Lung (tissue), 12 donors: ENCODE results near the gene GDPD3. TPM values are rescaled to one million over a fixed set of nuclear protein-coding genes. Genes with fewer than 3 reads are reported as not detected.

Source experiments
- ATAC-seq: fragments of 200-7000 bp; cut with Tn5 transposase; one replicate; pipeline ENCODE4 v1.9.1; 2020; ENCODE audit warnings: moderate number of reproducible peaks; ENCODE audit not compliant: insufficient read depth, low FRiP score
- DNase-seq, 3 donors: peaks; one replicate each; pipeline ENCODE4 v3.0.0-alpha.2; 2013 to 2017
- H3K27ac ChIP-seq, 2 donors: one replicate each; pipeline ENCODE4 v1.5.1; 2013; ENCODE audit warnings: mild to moderate bottlenecking in 2 of 2, moderate library complexity in 2 of 2, control low read depth in 1 of 2, inconsistent platforms in 1 of 2, low read depth in 1 of 2, low read length in 1 of 2
- H3K27me3 ChIP-seq, 3 donors: one replicate each; pipeline ENCODE4 v1.5.1; 2013; ENCODE audit warnings: low read length in 2 of 3; ENCODE audit not compliant: control insufficient read depth in 3 of 3, insufficient read depth in 3 of 3
- H3K36me3 ChIP-seq, 4 donors: one replicate each; pipeline ENCODE4 v1.5.1; 2013; ENCODE audit warnings: low read length in 4 of 4, mild to moderate bottlenecking in 1 of 4, moderate library complexity in 1 of 4; ENCODE audit not compliant: control insufficient read depth in 4 of 4, insufficient read depth in 4 of 4
- H3K4me1 ChIP-seq, 5 donors: one replicate each; pipeline ENCODE4 v1.5.1; 2013; ENCODE audit warnings: low read length in 5 of 5, mild to moderate bottlenecking in 2 of 5, moderate library complexity in 1 of 5; ENCODE audit not compliant: control insufficient read depth in 5 of 5, insufficient read depth in 5 of 5
- H3K4me3 ChIP-seq: one replicate; pipeline ENCODE4 v1.5.1; 2013; ENCODE audit warnings: mild to moderate bottlenecking, control low read depth, moderate library complexity
- H3K9ac ChIP-seq, 2 donors: one replicate each; pipeline ENCODE4 v1.5.1; 2013; ENCODE audit warnings: low read length in 2 of 2, control low read depth in 1 of 2; ENCODE audit not compliant: insufficient read depth in 1 of 2
- H3K9me3 ChIP-seq, 4 donors: one replicate each; pipeline ENCODE4 v1.5.1; 2013; ENCODE audit warnings: low read length in 3 of 4, mild to moderate bottlenecking in 1 of 4, moderate library complexity in 1 of 4; ENCODE audit not compliant: control insufficient read depth in 4 of 4, insufficient read depth in 3 of 4
- WGBS, 2 donors: extraction: QIAGEN DNeasy Blood & Tissue Kit; methylation state at CpG; one replicate each; pipeline ENCODE4 v1.1.7; 2013; 5-methylcytosine and 5-hydroxymethylcytosine counted together
- polyA plus RNA-seq, 2 donors: library from polyadenylated mRNA; stranded (reverse); fragments of 200-250 nt; gene quantifications; one replicate each; pipeline ENCODE4 v1.2.1, GENCODE V29; 2013
- total RNA-seq, 2 donors: library from RNA; depleted of rRNA in 1 of 2; stranded (reverse); fragments of >200 nt in 1 of 2; gene quantifications; one replicate each; pipeline ENCODE4 v1.2.1, GENCODE V29; 2014 to 2021
- TF ChIP-seq, protein P1 (sequence below): IDR thresholded peaks from 2 replicates; pipeline ENCODE4 v1.5.1; 2012; ENCODE audit warnings: mild to moderate bottlenecking; ENCODE audit errors: control extremely low read depth, extremely low read depth
- donor health status: control.
- donor health status: control.
- donor health status: Bipolar disorder and iron deficiency.
- donor health status: healthy.
- donor health status: DM: yes; HTN: yes; CAD: no.

The GDPD3 gene
- total and polyA plus RNA-seq, 4 donors = 4.1 to 6.0 (median 5.5) TPM

DNA sequence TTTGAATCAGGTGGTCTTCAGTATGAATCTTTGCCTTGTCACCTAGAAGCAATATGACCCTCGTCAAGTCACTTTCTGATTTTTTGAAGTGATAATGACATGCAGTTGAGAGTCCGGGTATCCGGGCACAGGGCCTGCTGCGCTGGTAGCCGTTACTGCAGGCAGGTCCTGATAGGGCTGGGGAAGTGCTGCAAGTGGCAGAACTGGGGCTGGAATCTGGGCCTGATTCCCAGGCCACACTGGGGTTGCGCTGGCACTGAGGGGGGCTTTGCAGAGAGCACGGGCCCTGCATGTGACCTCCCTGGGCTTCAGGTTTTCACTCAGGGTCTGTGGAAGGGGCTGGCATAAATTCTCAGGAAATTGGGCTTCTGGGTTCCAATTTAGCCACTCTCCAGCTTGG lies 34.6 kb downstream of the GDPD3 start:
- 93 to 95% methylated on average over 7 of the region's 7 CpGs for WGBS, 2 donors
- no peak for DNase-seq
- no peak for ATAC-seq
- Histone ChIP-seq H3K9me3 (no peaks in the 10 kb centered on the region), H3K27ac (no peak overlapping the region), H3K9ac (no peak overlapping the region), H3K4me1 (peaks cover 4 to 20% (median 8%) of the 10 kb centered on the region in 5 donors), H3K36me3 (peaks cover 12 to 45% (median 37%) of the 10 kb centered on the region in 4 donors), H3K4me3 (no peak overlapping the region), H3K27me3 (no peaks in the 10 kb centered on the region)
- TF ChIP-seq, protein P1, sequence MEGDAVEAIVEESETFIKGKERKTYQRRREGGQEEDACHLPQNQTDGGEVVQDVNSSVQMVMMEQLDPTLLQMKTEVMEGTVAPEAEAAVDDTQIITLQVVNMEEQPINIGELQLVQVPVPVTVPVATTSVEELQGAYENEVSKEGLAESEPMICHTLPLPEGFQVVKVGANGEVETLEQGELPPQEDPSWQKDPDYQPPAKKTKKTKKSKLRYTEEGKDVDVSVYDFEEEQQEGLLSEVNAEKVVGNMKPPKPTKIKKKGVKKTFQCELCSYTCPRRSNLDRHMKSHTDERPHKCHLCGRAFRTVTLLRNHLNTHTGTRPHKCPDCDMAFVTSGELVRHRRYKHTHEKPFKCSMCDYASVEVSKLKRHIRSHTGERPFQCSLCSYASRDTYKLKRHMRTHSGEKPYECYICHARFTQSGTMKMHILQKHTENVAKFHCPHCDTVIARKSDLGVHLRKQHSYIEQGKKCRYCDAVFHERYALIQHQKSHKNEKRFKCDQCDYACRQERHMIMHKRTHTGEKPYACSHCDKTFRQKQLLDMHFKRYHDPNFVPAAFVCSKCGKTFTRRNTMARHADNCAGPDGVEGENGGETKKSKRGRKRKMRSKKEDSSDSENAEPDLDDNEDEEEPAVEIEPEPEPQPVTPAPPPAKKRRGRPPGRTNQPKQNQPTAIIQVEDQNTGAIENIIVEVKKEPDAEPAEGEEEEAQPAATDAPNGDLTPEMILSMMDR = no peak

DNA sequence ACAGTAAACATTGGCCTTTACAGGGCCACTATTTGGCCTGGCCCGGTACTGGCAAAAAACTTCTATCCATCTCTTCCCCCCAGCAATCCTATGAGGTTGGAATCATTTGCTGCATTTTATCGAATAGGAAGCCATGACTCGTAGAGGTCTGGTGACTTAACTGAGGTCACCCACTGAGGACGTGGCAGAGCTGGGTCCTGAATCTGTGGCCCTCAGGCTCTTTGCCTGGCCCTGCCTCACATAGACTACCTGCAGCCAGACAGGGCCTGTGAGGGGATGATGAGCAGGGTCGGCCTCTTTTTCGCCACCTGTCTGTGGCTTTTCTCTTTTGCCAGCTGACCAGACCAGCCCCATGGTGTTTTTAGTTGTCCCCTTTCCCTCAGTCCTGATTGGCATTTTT lies 35.7 kb downstream of the GDPD3 start:
- 79 to 84% methylated on average over 6 of the region's 6 CpGs for WGBS, 2 donors
- no peaks in the 10 kb centered on the region for H3K27me3 ChIP-seq
- no peak for DNase-seq
- H3K4me3 ChIP-seq = no peak overlapping the region
- peaks cover 4 to 20% (median 8%) of the 10 kb centered on the region in 5 donors for H3K4me1 ChIP-seq
- no peak overlapping the region for H3K27ac ChIP-seq
- no peaks in the 10 kb centered on the region for H3K9me3 ChIP-seq
- ATAC-seq = no peak
- TF ChIP-seq, protein P1 = no peak
- peaks cover 7 to 34% (median 30%) of the 10 kb centered on the region in 4 donors for H3K36me3 ChIP-seq
- no peak overlapping the region for H3K9ac ChIP-seq

DNA sequence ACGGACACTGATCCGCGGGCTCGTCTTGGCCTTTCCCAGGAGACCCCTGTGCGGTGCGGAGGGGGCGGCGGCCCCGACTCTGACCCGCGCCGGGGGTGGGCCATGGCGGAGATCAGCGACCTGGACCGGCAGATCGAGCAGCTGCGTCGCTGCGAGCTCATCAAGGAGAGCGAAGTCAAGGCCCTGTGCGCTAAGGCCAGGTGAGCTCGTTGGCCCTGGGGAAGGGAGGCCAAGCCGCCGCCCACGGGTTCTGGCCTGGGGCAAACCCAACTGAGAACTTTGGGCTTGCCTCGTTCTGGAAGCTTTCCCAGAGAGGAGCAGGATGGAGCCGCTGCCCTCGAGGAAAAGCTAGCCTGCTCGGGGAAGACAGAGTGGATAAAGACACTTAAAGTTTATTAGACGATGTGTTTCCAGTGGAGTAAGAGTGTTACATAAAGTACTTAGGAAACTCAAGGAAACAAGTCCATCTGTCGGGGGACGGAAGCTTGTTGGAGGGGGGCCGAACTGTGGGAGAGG lies 37.0 kb downstream of the GDPD3 start:
- DNase-seq = no peak
- Histone ChIP-seq H3K9ac (peak overlapping the region; percentile 82 to 90), H3K36me3 (peaks cover 6 to 35% (median 24%) of the 10 kb centered on the region in 4 donors), H3K9me3 (no peaks in the 10 kb centered on the region), H3K27ac (peak overlapping the region; percentile 78 to 92), H3K4me3 (peak overlapping the region; percentile 98), H3K27me3 (no peaks in the 10 kb centered on the region), H3K4me1 (peaks cover 4 to 20% (median 8%) of the 10 kb centered on the region in 5 donors)
- WGBS, 2 donors = 1% methylated on average over 33 of the region's 33 CpGs
- TF ChIP-seq, protein P1 = no peak
- ATAC-seq = peak; percentile 19
